ENCODE results near the gene AGO1. TPM values are rescaled to one million over a fixed set of nuclear protein-coding genes. Genes with fewer than 3 reads are reported as not detected.

The AGO1 gene
- total and polyA plus RNA-seq, 2 of the 13 experiments (the other 11 are each of a cell fraction or from before 2014, with no cell fraction given), result 9.2 to 18.6 TPM

GRCh38 chr1:35884934-35885333, 1.9 kb downstream of the AGO1 start:
- DNase-seq (ENCODE audit: low spot score) (no peak), ATAC-seq (no peak), FAIRE-seq (no peak)
- BruUV-seq (replicated peaks), result no TSS peak
- Histone ChIP-seq H3K4me2 (ENCODE audit: low read depth, low read length) (no peak overlapping the region), H2AFZ (ENCODE audit: low read length) (no peak overlapping the region), H3K9ac (ENCODE audit: insufficient read depth, low read depth, low read length) (no peak overlapping the region), H4K20me1 (ENCODE audit: insufficient read depth, low read length) (0 out of 2 replicates have a peak, but pooled peaks cover 10% of the 10 kb centered on the region), H3K36me3 (replicated peaks in 1 of 2; ENCODE audit: control insufficient read depth in 1 of 2, insufficient read depth in 2 of 2, low read length in 2 of 2) (peaks cover 2 to 12% of the 10 kb centered on the region in 2 experiments; a peak in 2 of 5 replicates), H3K27me3 (ENCODE audit: control insufficient read depth in 1 of 2, insufficient read depth in 2 of 2, low read length in 2 of 2) (no peaks in the 10 kb centered on the region; a peak in 1 of 5 replicates), H3K4me1 (ENCODE audit: insufficient read depth, low read length) (peaks cover 52% of the 10 kb centered on the region), H3K9me3 (ENCODE audit: low read length) (no peaks in the 10 kb centered on the region), H3K79me2 (ENCODE audit: insufficient read depth, low read length) (peaks cover 11% of the 10 kb centered on the region), H3K27ac (ENCODE audit: extremely low read length, insufficient read depth, low read length) (no peak overlapping the region), H3K4me3 (replicated peaks in 1 of 3; ENCODE audit: insufficient read depth in 1 of 3, low read depth in 2 of 3, low read length in 3 of 3) (no peak overlapping the region)
- TF ChIP-seq ZNF264 (CRISPR knock-in tag; IDR thresholded peaks at IDR 0.05), result no peak
- TF ChIP-seq ZNF274 (CRISPR knock-in tag; IDR thresholded peaks at IDR 0.05), result no peak
- TF ChIP-seq NFYC (CRISPR knock-in tag; IDR thresholded peaks at IDR 0.05), result no peak
- no peak for TF ChIP-seq ZNF292 (CRISPR knock-in tag; IDR thresholded peaks at IDR 0.05; ENCODE audit: borderline replicate concordance, low read depth)
- no peak for TF ChIP-seq SP2 (CRISPR knock-in tag; IDR thresholded peaks at IDR 0.05)
- TF ChIP-seq SAFB2 (CRISPR knock-in tag; IDR thresholded peaks at IDR 0.05; ENCODE audit: borderline replicate concordance, low read depth), result no peak
- no peak for TF ChIP-seq MYC (CRISPR knock-in tag; IDR thresholded peaks at IDR 0.05; ENCODE audit: borderline replicate concordance)
- TF ChIP-seq, protein P1, sequence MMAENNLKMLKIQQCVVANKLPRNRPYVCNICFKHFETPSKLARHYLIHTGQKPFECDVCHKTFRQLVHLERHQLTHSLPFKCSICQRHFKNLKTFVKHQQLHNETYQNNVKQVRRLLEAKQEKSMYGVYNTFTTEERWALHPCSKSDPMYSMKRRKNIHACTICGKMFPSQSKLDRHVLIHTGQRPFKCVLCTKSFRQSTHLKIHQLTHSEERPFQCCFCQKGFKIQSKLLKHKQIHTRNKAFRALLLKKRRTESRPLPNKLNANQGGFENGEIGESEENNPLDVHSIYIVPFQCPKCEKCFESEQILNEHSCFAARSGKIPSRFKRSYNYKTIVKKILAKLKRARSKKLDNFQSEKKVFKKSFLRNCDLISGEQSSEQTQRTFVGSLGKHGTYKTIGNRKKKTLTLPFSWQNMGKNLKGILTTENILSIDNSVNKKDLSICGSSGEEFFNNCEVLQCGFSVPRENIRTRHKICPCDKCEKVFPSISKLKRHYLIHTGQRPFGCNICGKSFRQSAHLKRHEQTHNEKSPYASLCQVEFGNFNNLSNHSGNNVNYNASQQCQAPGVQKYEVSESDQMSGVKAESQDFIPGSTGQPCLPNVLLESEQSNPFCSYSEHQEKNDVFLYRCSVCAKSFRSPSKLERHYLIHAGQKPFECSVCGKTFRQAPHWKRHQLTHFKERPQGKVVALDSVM (CRISPR knock-in tag; IDR thresholded peaks at IDR 0.05), result no peak
- TF ChIP-seq ZNF101 (CRISPR knock-in tag; IDR thresholded peaks at IDR 0.05; ENCODE audit: borderline replicate concordance, low read depth), result no peak
- no peak for TF ChIP-seq GLMP (CRISPR knock-in tag; IDR thresholded peaks at IDR 0.05; ENCODE audit: borderline replicate concordance)
- no peak for TF ChIP-seq DNMT1 (CRISPR knock-in tag; IDR thresholded peaks at IDR 0.05)
- no peak for TF ChIP-seq RBAK (CRISPR knock-in tag; IDR thresholded peaks at IDR 0.05)
- TF ChIP-seq ZFYVE20 (CRISPR knock-in tag; IDR thresholded peaks at IDR 0.05; ENCODE audit: borderline replicate concordance, low read depth), result no peak
- TF ChIP-seq ZFP90 (CRISPR knock-in tag; IDR thresholded peaks at IDR 0.05; ENCODE audit: borderline replicate concordance), result no peak
- intact Hi-C loops (cut with micrococcal nuclease; ENCODE audit: unreplicated experiment), result no loop called here
- ChIA-PET CTCF (ENCODE audit: low intra/inter-chr PET ratio, low total read pairs) (no interaction called here), POLR2A (no interaction called here)
- in situ Hi-C loops (cut with HindIII; ENCODE audit: extremely low pct_ligation_motif_present, low pct_unique_long_range_greater_than_20kb), result no loop called here
- 73% methylated on average over 2 of the region's 2 CpGs for WGBS (ENCODE audit: low lambda C conversion rate)
